Measurements from ENCODE around the gene NGEF.

Gene NGEF

DNA sequence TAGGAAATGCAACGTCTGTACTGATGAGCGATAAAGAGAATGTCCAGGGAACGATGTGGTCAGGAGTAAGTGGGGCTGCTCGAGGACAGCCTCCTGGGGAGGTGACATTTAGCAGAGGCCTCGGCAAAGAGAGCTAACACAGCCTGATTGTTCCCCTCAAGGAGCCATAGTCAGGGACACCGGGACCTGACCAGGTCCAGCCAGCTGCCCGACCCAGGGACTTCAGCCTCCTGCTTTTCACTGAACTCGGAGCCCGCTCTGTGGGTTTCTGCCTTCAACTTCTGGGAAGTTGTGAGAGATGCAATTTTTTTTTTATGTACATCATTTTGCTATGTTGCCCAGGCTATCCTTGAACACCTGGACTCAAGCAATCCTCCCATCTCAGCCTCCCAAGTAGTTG, 29.5 kb upstream of the NGEF start:
- no peak for TF ChIP-seq FOXP2 (optimal IDR thresholded peaks at IDR 0.05; ENCODE audit: borderline replicate concordance, extremely low read depth, extremely low read length, insufficient read depth)
- TF ChIP-seq TAF1 (IDR thresholded peaks at IDR 0.05; ENCODE audit: borderline replicate concordance, insufficient read depth, low read length), result no peak
- TF ChIP-seq SIN3A (IDR thresholded peaks at IDR 0.05; ENCODE audit: borderline replicate concordance, insufficient read depth, low read length), result no peak
- TF ChIP-seq POLR2AphosphoS5 (IDR thresholded peaks at IDR 0.05; ENCODE audit: low read depth, low read length), result no peak
- TF ChIP-seq, protein P1, sequence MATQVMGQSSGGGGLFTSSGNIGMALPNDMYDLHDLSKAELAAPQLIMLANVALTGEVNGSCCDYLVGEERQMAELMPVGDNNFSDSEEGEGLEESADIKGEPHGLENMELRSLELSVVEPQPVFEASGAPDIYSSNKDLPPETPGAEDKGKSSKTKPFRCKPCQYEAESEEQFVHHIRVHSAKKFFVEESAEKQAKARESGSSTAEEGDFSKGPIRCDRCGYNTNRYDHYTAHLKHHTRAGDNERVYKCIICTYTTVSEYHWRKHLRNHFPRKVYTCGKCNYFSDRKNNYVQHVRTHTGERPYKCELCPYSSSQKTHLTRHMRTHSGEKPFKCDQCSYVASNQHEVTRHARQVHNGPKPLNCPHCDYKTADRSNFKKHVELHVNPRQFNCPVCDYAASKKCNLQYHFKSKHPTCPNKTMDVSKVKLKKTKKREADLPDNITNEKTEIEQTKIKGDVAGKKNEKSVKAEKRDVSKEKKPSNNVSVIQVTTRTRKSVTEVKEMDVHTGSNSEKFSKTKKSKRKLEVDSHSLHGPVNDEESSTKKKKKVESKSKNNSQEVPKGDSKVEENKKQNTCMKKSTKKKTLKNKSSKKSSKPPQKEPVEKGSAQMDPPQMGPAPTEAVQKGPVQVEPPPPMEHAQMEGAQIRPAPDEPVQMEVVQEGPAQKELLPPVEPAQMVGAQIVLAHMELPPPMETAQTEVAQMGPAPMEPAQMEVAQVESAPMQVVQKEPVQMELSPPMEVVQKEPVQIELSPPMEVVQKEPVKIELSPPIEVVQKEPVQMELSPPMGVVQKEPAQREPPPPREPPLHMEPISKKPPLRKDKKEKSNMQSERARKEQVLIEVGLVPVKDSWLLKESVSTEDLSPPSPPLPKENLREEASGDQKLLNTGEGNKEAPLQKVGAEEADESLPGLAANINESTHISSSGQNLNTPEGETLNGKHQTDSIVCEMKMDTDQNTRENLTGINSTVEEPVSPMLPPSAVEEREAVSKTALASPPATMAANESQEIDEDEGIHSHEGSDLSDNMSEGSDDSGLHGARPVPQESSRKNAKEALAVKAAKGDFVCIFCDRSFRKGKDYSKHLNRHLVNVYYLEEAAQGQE (IDR thresholded peaks at IDR 0.05; ENCODE audit: insufficient read depth in 1 of 2, low read depth in 2 of 2, low read length in 2 of 2), result no peak

DNA sequence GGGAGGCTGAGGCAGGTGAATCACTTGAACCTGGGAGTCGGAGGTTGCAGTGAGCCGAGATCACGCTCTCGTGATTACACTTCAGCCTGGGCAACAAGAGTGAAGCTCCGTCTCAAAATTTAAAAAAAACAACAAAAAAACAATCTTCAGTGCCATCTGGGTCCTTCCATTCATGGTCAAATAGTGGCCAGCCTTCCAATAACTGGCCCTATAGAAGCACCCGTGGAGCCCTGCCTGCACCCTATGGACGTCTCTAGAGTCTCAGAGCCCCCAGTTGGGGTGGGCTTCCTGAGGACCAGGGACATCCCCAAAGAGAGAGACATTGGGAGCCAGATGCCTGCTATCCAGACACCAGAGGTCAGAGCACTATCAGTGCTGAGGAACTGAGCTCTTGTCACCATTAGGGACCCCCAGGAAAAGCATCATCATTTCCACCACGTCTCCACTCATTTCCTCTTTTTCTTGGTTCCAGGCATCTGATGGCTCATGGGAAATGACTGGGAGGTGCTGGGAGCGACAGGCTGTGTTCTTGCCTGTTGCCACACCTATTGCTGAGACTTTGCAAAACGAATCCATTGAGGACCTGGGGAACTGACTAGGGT, 28.8 kb upstream of the NGEF start:
- TF ChIP-seq POLR2AphosphoS5 (IDR thresholded peaks at IDR 0.05; ENCODE audit: low read depth, low read length) (no peak), TAF1 (IDR thresholded peaks at IDR 0.05; ENCODE audit: borderline replicate concordance, insufficient read depth, low read length) (no peak), FOXP2 (optimal IDR thresholded peaks at IDR 0.05; ENCODE audit: borderline replicate concordance, extremely low read depth, extremely low read length, insufficient read depth) (no peak), SIN3A (IDR thresholded peaks at IDR 0.05; ENCODE audit: borderline replicate concordance, insufficient read depth, low read length) (no peak)
- TF ChIP-seq, protein P1 (IDR thresholded peaks at IDR 0.05; ENCODE audit: insufficient read depth in 1 of 2, low read depth in 2 of 2, low read length in 2 of 2), result no peak

DNA sequence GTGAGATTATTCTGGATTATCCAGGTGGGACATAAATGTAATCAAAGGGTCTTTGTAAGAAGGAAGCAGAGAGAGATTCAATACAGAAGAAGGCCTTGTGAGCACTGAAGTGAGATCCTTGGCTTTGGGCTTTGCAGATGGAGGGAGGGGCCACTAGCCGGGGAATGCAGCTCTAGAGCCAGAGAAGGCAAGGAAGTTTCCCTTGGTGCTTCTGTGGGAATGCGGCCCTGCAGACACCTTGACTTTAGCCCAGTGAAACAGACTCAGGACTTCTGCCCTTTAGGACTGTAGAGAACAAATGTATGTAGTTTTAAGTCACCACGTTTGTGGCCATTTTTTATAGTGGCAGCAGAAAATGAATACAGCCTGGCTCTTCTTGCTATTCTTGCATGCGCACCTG, 27.5 kb upstream of the NGEF start:
- TF ChIP-seq, protein P1 (IDR thresholded peaks at IDR 0.05; ENCODE audit: insufficient read depth in 1 of 2, low read depth in 2 of 2, low read length in 2 of 2), result no peak
- TF ChIP-seq SIN3A (IDR thresholded peaks at IDR 0.05; ENCODE audit: borderline replicate concordance, insufficient read depth, low read length) (no peak), TAF1 (IDR thresholded peaks at IDR 0.05; ENCODE audit: borderline replicate concordance, insufficient read depth, low read length) (no peak), POLR2AphosphoS5 (IDR thresholded peaks at IDR 0.05; ENCODE audit: low read depth, low read length) (no peak), FOXP2 (optimal IDR thresholded peaks at IDR 0.05; ENCODE audit: borderline replicate concordance, extremely low read depth, extremely low read length, insufficient read depth) (no peak)

DNA sequence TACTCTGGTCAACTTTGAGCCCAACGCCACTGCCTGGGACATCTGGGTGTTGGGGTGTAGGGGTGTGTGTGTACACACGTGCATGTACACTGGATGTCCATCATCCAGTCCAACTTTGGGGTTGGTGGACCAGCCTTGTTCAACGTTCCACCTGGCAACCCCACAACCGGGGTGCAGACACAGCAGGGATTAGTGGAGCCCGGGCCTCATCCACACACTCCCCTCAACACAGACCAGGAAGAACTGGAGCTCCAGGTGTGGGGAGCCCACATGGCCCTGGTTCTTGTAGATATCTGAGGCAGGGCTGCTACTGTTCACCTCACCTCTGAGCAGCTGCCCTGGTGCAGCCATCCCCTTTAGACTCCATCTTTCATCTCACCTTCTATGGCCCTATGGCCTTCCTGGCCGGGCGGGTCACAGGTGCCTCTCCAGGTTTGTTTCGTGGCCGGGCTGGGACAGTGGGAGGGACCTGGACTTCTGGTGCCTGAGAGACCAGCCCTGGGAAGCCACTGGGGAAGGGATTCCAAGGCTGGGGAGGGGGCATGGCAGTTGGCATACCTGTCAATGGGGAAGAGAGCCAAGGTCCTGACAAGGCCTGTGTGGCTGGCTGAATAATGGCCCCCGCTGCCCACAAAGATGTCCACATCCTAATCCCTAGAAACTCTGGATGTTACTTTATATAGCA, 26.9 kb upstream of the NGEF start:
- TF ChIP-seq, protein P1 (IDR thresholded peaks at IDR 0.05; ENCODE audit: insufficient read depth in 1 of 2, low read depth in 2 of 2, low read length in 2 of 2), result no peak
- no peak for TF ChIP-seq FOXP2 (optimal IDR thresholded peaks at IDR 0.05; ENCODE audit: borderline replicate concordance, extremely low read depth, extremely low read length, insufficient read depth)
- TF ChIP-seq POLR2AphosphoS5 (IDR thresholded peaks at IDR 0.05; ENCODE audit: low read depth, low read length), result no peak
- no peak for TF ChIP-seq SIN3A (IDR thresholded peaks at IDR 0.05; ENCODE audit: borderline replicate concordance, insufficient read depth, low read length)
- no peak for TF ChIP-seq TAF1 (IDR thresholded peaks at IDR 0.05; ENCODE audit: borderline replicate concordance, insufficient read depth, low read length)
